CD1c-positive myeloid dendritic cell (primary cell): Measurements from ENCODE around the gene RBM45.
"Not testable (repeated sequence)": the region's sequence is repeated elsewhere in the genome, so short reads cannot be mapped to it uniquely, and the experiment has no call there.

ENCODE experiments used
- DNase-seq: peaks from one replicate; pipeline ENCODE4 v3.0.0-alpha.2; 2016; ENCODE audit errors: extremely low spot score

RBM45 gene

DNA sequence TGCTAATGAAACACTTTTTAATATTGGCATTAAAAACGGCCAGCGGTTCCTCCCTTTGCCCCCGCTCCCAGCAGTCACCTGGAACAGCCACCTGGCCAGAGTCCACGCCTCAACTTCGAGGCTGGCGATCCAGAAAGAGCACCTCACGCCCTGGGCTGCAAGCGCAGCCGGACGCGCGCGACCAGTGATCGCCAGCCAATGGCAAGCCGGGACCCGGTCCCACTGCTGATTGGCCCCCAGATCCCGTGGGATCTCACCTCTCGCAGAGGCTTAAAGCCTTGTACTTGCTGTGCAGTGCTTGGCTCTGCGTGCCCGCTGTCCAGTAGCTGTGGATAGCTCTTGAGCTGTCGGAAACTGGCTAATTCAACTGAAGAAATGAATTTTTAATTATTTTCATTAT lies 4.1 kb upstream of the RBM45 start:
- no peak for DNase-seq

DNA sequence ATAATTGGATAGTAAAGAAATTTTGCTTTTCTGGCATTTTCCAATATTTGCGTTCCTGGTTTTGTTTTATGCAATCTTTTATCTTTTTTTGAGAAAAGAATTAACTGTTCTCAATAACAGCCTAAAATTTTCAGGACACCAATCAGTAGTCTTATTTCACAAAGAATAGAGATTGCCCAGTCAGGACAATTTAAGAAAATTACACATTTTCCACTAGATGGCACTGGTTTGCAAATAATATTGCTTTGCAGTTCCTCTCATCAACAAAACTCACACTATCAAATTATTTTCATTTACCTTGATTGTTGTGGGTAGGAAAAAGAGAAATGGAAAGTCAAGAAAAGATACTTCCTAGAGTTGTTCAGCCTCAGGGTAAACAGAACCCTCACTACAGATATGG lies 2.4 kb upstream of the RBM45 start:
- peak; percentile 61 for DNase-seq

DNA sequence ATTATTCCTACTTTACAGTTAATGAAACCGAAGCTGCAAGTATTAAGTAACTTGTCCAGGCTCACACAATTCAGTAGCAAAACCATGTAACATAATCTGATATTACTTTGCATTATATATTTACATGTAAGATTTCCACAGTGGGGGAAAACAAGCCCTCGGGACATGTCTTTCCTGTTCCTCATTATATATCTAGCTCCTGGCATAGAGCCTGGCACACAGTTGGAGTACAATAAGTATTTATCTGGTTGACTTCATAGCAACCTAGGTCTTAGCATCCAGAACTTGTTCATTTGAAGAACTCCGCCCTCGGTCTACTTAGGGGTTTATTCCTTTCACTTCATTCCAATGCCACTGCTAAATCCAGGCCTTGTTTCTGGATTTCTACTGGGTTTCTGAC lies 1.6 kb upstream of the RBM45 start:
- no peak for DNase-seq

DNA sequence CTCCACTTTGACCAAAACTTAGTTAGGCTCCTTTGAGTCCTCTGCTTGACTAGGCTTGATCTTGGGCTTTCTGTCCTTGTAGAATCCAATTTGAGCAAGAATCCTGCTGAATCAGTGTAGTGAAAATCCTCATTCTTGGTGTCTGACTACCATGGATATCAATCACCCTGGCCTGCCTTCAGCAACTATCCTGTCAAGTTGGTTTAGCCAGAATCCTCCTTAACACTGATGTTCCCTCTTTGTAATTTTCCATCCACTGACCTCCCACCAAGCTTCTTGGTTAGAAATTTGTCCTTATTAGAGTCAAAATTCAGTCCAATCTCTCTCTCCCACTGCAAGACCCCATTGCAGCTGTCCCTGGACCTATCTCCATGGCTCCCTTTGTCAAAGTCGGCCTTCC lies 494 bp upstream of the RBM45 start:
- DNase-seq, result no peak

DNA sequence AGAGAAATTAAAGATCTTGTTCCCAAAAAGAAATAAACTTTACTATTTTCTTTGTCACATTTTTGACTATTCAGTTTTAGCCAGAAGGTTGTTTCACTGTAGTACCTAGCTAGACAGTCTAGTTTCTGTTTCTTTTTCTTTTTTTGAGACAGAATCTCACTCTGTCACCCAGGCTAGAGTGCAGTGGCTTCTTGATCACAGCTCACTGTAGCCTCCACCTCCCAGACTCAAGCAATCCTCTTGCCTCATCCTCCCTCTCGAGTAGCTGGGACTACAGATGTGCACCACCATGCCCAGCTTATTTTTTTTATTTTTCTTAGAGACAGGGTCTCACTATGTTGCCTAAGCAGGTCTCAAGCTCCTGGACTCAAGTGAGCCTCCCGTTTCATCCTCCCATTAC lies 2.2 kb downstream of the RBM45 start:
- DNase-seq, result no peak

DNA sequence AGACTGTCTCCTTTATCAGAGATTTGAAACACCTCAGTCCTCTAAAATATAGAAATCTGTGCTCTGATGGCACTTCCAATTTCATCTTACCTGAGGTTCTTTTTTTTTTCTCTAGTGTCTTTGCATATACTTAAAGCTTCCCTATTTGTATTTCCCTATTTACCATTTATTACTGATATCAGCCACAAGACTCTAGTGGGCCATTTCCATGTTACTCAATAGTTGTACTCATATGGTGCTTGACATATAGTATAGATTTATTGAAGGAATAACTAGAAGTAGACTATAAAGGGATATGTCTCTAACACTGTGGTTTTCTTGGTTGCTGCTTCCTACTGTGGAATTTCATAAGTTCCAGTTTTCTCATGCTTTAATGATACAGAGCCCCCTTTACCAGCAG lies 3.0 kb downstream of the RBM45 start:
- peak; percentile 8 for DNase-seq

DNA sequence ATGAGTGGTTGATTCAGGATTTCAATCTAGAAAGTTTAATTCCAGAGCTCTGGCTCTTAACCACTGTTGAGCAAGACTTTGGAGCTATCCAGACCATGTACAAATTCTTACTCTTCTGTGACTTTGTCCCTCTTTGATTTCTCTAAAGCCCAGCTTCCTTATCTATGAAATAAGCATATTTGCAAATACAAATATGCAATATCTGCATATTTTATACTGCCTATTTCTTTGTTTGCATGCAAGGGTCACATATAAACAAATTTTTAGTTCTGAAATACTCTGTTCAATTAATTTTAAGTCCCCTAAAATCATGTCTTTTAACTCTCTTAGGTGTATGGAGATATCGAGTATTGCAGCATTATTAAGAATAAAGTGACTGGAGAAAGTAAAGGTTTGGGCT lies 5.5 kb downstream of the RBM45 start:
- no peak for DNase-seq

DNA sequence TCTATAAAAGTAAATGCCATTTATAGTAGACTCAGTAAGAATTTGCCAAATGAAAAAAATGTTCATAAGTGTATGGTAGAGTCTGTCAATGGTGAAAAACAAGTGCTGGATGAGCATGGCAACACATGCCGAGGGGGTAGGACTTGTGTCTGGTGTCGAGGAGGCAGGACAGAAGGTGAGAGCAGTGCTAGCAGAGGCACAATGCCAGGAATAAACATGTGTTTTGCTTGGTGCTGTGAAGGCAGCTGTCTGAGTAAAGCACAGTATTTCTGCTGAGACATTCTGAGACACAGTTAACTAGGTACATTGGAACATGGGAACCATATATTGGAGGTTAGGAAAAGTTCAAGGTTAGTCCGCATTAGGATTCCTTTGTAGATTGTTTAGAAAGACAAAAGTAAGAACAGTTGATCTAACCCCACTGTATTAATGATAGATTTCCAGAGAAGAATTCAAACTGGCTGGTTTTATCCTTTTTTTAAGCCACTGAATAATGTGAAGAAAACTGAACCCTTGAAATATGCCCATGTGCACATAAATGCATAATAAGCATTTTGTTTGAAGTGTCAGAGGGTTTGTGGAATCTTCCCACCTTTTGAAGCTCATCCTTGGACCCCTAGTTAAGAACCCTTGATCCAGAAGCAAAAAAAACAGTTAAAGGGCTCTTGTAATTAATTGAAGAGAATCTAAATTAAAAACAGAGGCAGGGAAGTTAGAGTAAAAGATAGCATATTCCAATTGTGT lies 7.1 kb downstream of the RBM45 start:
- DNase-seq, result no peak

DNA sequence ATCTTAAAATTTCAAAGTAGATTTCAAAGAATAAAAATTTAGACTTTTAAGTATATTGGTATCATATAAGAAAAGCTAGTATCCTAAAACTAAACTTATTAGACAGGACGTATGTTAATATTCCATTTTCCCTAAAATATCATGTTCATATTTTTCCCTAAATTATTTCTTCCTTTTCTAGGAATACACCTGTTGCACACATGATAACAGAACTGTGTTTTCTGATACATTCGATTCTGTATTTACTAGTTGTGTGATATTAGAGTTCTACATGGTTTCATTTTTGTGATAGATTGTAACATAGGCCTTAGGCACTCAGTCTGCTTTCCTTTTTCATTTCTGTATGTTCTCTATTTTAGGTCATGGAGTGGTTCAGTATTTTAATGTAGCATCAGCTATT lies 10.9 kb downstream of the RBM45 start:
- no peak for DNase-seq

DNA sequence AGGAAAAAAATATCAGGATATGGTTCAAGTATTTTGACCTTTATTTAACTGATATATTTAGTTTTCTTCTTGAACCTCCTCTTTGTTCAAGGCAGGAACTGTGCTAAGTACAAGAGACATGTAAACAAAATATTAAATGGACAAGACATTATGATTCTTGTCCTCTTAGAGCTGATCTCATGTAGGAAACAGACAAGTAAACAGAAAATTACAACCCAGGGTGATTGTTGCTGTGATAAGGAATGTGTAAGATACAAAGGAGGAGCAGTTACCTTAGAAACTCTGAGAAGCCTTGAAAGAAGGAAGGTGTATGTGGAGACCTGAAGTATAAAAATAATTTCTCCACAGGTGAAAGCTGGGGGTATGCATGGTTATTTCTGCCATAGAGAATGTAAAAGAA lies 12.9 kb downstream of the RBM45 start:
- no peak for DNase-seq

DNA sequence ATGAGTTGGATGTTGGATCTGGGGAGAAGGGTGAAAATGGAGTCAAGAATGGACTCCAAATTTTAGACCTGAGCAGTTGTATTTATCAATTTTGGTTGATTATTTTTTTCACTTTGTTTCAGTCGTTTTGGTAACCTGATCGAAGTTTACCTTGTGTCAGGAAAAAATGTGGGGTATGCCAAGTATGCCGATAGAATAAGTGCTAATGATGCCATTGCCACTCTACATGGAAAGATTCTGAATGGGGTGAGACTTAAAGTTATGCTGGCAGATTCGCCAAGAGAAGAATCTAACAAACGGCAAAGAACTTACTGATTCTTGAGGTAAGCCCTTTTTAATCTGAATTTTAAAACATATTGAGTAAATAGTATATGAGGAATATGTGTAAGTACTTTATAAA lies 13.6 kb downstream of the RBM45 start:
- DNase-seq, result no peak

DNA sequence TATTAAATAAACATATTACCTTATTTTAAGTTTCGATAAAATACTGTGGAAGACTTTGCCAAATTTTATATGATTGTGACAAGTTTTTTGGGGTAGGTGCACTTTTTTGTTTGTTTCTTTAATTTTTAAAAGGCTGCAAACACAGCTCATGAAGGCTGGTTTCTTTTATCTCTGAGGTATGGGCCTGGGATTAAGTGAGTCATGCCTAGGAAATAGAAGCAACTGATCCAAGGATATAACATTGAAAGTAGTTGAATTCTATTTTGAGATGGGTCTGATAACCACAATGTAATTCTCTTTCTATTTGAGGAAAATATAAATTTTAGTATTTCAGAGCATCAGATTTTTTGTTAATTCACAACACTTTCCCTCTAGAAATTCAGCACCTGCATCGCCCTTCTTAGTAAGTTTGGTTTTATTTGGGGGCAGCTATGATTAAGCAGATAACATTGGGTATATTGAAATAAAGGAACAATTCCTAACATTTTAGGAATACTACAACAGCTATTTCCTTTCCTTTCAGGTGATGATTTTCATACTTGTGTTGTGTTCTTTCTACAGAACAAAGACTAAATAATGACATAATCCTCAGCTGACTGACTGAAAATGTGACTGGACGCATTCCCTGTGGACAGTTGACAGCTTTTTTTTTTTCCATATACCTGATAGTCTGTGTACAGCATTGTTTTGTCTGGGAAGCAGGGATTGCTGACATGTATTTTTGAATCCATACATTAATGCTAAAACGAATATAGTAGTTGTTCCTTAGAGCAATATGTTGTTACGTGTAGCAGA lies 16.8 kb downstream of the RBM45 start:
- DNase-seq, result no peak

DNA sequence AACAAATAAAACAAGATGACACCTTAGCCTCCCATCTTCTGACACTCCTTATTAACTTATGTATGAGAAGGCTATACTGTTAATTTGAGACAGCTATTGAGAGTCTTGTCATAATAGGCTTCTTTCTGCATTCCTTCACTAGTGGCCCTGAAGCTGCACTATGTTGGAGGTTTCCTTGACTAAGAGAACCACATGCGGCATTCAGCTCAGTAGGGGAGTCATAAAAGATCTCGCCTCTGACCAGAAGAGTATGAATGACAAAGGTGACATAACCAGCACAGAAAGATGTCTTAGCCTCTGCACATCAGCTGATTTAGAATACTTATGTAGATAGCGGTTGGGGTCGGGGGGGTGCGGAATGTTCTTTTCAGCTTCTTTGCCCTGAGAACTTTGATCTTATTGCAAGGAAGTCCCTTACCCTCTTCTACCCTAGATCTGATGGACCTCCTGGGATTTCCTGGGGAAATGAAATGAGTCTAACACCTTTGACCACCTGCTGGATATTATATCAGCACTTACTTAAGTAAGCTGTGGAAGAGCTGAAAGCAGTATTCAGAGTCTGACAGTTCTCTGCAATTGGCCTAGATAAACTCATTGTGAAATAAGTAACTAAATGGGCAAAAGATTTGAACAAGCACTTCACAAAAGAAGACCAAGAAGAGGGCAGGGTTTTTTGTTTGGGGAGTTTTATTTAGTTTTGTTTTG lies 24.2 kb downstream of the RBM45 start:
- no peak for DNase-seq

DNA sequence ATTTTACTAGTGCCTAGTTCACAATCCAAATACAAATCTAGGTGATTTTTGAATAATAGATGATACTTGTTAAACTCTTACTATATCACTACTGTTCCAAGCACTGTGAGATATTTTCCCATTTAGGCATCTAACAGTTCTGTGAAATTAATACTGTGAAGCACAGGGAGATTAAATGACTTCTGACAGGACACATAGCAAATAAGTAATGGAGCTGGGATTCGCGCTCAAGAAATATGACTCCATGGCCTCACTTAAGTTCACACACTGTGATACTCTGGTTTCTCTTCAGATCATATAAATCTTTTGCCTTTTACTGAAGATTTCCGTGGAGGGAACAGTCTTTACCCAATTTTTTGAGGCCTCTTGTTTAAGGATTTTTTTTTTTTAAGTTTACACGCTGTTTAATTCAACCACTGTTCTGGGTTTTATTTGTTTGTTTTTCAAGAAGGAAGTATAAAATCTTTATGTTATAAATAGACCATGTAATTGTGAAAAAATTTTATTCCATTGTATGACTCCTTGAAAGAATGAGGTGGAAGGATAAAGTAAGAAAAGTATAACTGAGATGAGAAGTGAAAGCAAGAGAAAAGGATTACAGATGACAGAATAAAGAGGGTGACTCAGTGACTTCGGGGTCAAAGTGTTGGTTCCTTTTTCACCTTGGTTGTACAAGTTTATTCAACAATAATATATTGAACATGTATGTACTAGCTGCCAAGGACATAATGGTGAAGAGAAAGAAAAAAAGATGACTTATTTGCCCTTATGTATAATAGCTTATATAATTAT lies 30.2 kb downstream of the RBM45 start:
- no peak for DNase-seq

DNA sequence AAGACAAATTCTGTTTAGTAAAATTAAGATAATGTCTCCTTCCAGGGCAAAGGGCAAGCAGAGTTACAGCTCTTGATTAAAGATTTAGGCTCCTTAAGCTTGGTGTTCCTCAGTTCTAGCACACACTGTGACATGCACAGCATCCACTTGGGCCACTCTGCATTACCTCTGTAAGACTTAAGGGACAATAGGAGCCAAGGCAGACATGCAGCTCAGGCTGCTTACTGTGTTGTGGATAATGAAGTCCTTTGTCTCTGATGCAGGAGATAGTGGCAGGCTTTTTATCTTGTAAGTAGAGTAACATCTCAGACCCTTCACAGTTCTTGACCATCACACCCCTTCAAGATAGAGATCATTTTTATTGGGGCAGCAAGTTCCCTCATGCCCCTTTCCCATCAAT lies 31.2 kb downstream of the RBM45 start:
- no peak for DNase-seq

DNA sequence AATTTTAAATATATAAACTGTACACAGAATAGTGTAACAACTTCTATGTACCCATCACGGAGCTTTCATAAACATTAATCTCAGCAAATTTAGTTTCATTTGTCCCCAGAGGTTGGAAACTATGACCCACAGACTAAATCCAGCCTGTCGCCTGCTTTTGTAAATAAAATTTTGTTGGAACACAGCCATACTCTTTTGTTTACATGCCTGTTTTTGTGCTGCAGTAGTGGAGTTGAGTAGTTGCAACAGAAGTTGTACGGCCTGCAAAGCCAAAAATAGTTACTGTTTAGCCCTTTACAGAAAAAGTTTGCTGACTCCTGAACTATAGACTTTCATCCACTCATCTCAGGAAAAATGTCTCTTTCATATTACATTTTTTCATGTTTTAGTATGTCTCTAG lies 39.8 kb downstream of the RBM45 start:
- no peak for DNase-seq

DNA sequence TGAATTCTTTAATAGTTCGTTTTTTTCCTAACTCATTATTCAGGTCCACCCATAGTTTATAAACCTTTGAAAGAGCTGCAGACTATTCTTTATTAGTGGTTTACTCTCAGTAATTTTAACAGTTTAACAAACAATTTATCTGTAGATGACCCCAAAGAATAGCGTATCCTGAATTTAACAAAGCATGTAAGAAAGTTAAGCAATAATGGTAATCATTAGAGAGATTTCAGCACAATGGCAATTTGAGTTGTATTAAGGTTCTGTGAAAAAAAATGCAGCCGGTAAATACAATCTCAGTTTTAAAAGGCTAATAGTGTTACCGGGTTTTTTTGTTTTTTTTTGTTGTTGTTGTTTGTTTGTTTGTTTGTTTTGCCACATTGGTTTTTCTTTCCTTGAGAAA lies 40.3 kb downstream of the RBM45 start:
- no peak for DNase-seq

DNA sequence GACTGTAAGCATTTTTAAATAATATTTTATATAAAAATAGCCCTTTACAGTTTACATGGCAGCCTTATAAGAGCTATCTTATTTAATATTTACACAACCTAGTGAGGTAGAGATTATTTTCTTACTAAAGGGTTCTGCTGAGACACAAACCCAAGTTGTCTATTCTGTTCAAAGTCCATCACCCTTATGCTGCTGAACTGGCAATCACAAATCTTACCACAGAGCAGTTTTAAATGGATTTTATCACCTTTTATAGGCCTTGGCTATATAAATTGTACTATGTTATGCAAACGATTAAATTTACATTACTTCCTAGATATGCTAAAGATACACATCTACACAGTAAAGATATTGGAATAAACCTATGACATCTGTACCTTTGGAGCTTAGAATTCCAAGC lies 40.7 kb downstream of the RBM45 start:
- DNase-seq, result no peak

DNA sequence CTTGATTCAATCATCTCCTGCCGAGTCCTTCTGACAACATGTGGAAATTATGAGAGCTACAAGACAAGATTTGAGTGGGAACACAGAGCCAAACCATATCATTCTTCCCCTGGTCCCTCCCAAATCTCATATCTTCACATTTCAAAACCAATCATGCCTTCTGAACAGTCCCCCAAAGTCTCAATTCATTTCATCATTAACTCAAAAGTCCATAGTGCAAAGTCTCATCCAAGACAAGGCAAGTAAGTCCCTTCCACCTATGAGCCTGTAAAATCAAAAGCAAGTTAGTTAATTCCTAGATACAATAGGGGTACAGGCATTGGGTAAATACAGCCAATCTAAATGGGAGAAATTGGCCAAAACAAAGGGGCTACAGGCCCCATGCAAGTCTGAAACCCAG lies 41.6 kb downstream of the RBM45 start:
- not testable (repeated sequence) for DNase-seq

DNA sequence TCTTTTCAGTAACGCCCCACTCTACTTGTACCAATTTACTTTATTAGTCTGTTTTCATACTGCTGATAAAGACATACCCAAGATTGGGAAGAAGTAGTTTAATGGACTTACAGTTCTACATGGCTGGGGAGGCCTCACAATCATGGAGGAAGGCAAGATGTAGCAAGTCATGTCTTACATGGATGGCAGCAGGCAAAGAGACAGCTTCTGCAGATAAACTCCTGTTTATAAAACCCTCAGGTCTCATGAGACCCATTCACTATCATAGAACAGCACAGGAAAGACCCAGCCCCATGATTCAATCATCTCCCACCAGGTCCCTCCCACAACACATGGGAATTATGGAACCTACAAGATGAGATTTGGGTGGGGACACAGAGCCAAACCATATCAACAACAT lies 43.3 kb downstream of the RBM45 start:
- no peak for DNase-seq

DNA sequence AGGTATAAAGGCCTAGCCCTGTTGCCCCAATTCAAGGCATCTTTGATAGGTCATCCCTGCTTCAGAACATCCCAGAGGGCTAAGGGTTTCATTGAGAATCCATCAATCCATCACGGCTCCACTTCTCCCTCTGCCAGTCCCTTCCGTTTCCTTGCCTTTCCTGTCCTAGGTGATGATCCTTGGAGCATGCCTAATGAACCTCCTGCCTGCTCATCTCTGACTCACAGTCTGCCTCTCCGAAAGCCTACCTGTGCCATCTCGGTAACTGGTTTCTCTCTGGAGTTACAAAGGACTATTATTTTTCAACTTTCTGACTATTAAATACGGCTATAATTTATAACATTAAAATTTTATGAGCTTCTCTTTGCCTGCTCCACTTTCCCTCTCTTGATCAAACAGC lies 45.3 kb downstream of the RBM45 start:
- no peak for DNase-seq

DNA sequence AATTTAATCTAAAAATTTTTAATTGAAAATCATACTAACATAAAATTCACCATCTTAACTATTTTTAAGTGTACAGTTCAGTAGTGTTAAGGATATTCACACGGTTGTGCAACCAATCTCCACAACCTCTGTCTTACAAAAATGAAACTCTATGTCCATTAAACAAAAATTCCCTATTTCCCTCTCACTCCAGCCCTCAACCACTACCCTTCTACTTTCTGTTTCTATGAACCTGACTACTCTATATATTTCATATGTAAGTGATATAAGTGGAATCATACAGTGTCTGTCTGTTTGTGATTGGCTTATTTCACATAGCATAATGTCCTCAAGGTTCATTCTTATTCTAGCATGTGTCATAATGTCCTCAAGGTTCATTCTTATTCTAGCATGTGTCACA lies 47.7 kb downstream of the RBM45 start:
- DNase-seq, result no peak
